Measurements from ENCODE around the gene NOTCH3.
A peak's percentile ranks its signal among the peaks of the same experiment; 100 is the strongest.

NOTCH3 gene

DNA sequence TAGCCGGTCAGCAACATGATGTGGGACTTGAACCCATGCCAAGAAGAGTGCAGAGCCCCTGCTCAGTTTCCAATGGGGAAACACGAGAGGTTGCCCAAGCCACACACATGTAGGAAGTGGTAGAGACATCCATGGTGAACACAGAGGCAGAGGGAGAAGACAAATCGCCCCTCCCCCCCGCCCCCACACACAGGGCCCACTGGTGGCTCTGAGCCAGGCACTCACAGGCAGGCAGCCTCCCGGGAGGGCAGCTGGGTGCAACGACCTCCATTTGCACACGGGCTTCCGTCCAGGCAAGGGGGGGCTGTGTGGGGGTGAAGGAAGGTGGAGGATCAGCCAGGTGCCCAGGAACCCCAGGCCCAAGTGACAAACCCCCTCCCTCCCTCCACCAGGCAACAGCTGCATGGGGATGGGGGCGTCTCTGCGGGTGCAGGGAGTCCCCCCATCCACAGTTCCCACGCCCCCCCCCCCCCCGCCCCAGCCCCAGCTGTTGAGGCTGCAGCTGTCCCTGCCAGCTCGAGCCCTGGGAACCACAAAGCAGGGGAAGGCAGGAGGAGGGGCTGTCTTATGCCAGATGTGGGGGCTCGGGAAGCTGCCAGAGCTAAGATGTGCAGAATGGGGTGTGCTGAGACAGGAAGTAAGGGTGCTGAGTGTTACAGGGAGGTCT lies 3.4 kb downstream of the NOTCH3 start:
- no peak for DNase-seq

DNA sequence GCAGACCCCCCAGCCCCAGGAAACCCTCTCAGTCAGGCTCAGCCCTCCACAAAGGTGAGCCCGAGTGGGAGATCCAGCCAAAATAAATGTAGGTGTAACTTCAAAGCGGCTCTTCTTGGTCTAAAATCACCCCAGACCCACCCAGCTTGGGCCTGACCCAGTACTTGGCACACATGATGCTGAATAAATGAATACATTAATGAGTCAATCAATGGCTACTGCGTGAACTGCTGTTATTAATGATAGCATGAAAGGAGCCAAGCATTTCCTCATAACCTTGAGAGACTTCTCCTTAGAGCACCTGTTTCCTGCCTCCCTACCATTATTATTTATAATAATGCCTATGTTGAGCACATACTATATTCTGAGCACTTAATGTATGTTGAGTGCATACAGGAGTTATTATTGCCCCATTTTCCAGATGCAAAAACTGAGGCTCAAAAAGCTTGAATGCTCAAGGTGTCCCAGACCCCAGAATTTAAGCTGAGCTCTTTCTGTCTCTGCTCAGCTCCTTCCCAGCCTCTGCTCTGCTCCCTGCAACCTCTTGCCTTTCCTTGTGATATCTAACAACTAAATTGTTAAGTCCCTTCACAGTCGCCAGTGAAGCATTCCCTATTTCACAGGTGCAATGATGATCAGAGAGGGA lies 4.3 kb downstream of the NOTCH3 start:
- no peak for DNase-seq

DNA sequence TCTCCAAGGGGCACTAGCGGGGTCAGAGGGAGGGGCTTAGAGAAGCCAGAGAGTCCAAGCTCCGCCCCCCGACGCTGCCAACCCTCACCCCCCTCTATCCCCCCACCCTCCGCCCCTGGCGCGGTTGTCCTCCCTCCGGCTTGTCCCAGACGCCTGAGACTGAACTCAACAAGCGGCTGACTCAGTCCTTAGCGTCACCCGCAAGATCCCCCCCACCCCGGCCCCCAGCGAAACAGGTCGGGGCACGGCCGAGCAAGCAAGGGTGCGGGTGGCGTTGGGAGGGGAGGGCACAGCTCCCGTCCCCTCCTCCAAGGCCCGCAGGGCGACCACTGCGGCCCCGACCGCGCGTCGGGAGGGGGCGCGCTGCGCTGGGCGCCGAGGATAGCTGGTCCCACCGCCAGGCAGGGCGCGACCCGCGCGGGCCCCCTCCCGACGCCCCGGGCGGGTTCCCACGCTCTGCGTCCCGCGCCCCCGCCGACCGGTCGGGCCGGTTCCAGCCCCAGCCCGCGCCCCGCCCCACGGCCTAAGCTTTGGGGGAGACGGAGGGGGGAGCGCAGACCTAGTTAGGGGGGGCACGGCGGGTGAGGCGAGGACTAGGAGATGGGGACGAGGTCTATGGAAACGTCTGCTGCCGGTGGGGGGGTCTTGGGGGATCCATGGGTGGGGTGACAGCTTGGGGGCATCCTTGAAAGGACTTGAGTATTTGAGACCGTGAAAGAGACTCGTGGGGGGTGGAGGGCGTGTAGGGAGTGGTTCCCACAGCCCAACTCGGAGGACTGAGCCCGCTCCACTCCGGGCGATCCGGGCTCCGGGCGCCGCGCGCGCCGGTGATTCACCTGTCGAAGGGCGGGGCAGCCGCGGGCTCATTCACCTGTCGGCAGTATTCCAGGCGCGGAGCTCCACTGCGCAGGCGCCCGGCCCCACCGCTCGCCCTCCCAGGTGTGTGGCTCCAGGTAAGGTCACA lies 5.1 kb downstream of the NOTCH3 start:
- peak in 3 of 56 donors; percentile 15 to 39 (median 32) for DNase-seq

DNA sequence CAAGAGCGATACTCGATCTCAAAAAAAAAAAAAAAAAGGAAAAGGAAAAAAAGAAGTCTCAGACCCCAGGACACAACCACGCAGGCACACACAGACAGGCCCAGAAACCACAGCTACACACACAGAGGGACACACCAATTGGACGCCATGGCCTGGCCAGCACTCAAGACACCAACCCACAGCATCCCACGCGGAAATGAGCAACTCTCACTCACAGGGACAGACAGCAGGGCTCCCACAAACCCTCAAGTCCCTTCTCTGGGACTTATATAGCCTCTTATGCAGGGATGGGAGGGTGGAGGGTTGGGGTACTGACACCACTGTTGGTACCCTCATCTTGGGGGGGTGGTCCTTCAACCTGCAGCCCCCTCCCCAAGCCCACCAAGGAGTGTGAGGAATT lies 5.9 kb downstream of the NOTCH3 start:
- no peak for DNase-seq

DNA sequence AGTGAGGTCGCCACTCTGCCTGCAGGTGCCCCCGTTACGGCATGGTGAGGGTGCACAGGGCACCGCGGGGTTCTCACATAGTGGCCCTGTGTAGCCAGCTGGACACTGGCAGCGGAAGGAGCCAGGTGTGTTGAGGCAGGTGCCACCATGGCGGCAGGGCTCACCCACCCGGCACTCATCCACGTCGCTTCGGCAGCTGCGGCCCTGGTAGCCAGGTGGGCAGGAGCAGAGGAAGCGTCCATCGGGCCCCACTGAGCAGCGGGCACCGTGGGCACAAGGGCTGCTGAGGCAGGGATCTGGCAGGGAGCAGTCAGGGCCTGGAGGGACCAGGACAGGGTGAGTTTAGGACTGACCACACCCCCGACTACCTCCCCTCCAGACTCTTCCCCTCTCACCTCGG lies 8.8 kb downstream of the NOTCH3 start:
- no peak for DNase-seq

DNA sequence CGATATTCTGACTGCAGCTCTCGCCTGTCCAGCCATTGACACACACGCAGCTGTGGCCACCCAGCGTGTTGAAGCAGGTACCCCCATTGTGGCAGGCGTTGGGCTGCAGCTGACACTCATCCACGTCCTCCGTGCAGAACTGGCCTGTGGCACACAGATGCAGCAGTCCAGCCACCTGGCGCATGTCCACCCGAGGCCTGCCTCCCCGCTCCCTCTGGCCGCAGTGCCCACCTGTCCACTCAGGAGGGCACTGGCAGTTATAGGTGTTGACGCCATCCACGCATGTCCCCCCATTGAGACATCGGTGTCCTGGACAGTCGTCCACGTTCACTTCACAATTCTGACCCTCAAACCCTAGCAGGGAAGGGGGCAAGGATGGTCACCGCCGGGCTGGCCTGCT lies 9.3 kb downstream of the NOTCH3 start:
- DNase-seq = no peak

DNA sequence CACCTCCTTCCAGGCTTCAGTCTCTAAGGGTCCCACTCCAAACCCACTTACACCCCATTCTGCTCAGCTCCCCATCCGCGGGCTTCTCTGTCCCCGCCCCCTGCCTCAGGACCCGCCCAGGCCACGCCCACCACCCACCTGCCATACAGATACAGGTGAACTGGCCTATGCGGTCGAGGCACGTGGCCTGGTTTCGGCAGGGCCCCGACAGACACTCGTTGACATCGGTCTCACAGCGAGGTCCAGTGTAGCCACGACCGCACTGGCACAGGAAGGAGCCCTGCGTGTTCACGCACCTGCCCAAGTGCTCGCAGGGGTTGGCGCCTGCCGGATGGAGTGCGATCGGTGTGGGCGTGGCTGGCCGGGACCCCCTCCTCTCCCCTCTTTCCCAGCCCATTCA lies 11.9 kb downstream of the NOTCH3 start:
- DNase-seq = no peak

DNA sequence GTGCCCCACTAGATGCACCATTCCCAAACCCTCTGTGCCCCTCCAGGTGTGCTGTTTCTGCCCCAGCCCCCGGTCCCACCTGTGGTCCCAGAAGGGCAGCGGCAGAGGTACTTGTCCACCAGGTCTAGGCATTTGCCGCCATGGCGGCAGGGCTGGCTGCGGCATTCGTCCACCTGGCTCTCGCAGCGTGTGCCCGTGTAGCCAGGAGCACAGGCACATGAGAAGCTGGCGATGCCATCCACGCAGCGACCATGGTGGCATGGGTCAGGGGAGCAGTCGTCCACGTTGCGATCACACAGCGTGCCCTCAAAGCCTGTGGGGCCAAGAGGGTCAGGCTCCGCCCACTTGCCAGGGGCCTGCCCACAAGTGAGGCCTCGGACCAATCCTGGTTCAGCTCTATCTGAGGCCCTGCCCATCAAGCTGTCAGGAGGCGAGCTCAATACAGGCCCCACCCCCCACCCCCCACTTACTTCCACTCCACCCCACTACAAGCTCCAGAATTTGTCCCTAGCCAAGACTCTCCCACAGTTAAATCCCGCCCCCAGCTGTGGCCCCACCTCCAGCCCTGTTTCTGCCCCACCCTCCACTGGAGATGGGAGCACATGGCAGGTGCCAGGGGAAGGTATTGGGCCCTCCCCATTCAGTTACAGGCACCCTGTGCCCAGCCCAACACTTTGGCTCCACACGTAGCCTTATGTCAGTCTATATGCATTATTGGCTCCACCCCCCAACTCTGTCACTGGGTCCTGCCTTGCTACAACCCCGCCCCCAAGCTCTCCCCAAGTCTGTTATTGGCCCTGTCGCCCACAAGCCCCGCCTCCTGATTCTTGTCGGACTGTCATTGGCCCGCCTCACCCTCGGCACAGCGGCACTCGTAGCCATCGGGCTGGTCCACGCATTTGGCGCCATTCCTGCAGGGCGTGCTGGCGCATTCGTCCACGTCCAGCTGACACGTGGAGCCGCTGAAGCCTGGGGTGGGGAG lies 13.5 kb downstream of the NOTCH3 start:
- DNase-seq = no peak

DNA sequence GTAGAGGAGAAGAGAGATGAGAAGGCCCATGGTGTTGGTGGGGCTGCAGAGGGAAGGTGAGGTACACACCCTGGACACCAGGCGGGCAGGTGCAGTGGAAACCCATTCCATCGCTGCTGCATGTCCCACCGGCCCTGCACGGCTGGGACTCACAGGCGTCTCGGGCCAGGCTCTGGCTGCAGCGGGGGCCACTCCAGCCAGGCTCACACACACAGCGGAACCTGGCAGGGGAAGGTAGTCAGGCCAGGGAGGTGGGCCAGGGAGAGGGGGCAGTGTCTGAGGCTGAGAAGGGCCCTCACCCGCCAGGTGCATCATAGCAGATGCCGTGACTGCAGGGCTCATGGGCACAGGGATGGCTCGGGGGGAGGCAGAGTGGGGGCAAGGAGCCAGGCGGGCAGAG lies 15.6 kb downstream of the NOTCH3 start:
- DNase-seq = no peak

DNA sequence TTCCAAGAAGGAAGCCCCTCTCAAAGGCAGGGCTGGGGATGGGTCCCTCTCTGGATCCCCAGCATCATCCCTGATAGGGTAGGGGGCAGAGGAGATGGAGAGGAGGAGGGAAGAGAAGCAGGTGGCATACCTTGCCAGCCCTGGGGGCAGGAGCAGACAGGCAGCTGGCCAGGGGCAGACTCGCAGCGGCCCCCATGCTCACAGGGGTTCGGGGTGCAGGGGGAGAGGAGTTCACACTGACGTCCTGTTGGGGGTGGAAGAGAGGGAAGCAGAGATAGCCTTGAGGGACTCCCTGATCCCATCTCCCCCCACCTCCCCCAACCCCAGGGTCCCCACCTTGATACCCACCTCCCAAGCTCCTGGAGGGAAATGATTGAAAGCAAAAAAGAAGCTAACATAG lies 16.0 kb downstream of the NOTCH3 start:
- DNase-seq = no peak

DNA sequence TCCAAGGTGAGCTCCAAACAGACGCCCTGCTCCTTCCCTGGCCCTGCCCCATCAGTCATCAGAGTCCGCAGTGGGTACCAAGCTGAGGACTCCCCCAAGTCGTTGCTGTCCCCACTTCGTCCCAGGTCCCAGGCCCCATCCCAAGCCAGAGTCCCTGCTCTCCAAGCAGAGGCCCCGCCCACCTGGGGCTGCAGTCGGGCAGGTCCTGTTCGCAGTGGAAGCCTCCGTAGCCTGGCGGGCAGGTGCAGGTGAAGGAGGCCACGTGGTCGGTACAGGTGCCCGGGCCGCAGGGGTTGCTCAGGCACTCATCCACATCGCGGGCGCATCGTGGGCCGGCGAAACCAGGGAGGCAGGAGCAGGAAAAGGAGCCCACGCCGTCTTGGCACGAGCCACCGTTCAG lies 19.4 kb downstream of the NOTCH3 start:
- no peak for DNase-seq

DNA sequence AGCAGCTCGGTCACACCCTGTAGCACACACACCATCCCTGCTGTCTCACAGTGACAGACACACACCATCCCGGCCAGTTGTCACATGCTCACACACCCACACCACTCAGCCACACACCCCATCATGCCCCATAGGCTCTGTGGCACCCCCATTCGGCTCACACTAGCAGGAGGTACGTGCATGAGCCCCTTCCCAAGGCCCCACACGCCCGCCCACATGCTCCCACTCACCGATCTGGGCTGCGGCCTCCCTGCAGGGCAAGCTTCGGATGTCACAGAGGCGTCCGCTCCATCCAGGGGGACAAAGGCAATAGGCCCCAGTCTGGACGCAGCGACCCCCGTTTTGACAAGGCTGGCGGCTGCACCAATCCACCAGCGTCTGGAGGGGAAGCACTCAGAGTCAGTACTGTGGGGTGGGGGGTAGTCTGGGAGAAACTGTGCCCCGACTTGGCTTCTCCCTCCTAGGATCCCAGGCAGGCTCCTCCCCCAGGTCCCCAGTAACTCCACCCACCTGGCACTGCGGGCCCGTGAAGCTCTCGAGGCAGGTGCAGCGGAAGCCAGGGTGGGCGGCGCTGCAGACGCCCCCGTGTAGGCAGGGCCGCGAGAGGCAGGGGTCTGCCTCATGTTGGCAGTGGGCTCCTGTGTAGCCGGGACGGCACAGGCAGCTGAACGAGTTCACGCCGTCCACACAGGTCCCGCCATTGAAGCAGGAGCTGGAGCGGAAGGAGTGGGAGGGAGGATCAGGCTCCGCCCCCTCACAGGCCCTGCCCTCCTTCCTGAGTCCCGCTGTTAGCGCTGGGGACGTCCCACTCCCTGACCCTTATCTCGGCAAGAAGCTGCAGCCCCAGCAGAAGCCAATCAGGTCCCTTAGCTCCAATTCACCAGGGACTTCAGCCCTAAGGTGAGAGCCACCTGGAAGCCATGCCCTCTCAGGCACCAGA lies 20.1 kb downstream of the NOTCH3 start:
- DNase-seq = peak in 1 of 56 donors; percentile 28

DNA sequence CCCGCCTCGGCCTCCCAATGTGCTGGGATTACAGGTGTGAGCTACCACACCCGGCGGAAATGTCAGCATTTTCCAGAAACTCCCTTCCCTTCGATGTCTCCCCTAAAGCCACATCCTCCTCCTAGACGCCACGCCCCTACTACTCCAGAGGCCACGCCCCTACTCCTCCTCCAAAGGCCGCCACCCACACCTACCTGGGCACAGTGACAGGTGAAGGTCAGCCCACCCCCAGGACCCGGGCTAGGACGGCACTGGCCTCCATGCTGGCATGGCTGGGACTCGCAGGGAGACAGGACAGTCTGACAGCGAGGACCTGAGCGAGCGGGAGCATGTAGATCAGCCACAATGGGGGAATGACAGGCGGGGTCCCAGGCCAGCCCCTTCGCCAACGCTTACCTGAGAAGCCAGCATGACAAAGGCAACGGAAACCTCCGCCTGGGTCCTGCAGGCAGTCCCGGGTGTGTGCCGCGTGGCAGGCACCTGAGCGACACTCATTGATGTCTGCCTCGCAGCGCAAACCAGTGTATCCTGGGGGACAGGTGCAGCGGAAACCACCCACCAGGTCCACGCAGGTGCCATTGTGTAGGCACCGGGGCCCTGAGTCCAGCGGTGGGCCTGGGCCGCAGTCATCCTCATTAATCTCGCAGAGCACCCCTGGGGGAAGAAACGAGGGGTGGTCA lies 22.0 kb downstream of the NOTCH3 start:
- DNase-seq = no peak

DNA sequence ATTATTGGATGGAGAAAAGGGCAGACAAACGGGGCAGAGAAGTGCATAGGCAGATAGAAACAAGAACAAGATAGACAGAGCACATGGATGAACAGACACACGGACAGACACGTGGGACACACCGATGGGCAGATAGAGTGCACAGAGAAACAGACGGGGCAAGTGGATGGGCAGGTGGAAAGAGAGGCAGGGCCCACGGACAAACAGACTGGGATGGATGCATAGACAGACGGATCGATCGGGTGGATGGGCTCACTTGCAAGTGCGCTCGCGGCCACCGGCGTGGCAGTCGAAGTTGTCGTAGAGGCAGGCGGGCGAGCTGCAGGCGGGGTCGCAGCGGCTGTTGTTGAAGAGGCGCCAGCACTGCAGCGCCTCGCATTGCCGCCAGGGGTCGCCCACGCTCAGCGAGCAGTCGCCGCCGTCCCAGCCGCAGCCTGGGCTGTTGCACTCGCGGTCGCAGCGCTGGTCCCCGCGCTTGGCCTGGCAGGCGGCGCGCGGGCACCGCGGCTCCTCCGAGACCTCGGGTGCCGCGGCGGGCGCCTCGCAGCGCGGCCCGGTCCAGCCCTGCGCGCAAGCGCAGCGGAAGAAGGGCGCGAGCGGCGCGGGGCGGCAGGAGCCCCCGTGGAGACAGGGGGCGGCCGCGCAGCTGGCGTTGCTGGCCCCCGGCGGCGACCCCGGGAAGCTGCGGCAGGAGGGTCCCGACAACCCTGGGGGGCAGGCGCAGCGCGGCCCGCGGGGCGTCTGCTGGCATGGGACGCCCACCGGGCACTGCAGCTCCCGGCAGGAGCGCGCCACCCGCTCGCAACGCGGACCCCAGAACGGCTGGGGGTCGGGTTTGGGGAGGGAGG lies 23.3 kb downstream of the NOTCH3 start:
- peak in 48 of 56 donors; percentile 10 to 85 (median 50) for DNase-seq

DNA sequence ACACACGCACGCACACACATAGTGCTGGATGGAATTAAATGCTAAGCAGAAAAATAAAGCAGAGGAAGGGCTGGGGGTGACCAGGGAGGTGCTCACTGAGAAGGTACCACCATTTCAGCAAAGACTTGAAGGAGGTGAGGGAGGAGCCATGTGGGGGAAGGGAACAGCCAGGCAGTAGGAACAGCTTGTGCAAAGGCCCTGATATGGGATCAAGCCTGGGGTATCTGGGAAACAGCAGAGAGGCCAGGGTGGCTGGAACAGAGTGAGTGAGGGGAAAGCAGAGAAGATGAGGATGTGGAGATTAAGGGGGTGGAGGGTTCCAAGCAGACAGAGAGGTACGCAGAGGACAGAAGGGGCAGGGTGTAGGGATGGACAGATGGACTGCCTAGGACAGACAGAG lies 25.2 kb downstream of the NOTCH3 start:
- DNase-seq = no peak

DNA sequence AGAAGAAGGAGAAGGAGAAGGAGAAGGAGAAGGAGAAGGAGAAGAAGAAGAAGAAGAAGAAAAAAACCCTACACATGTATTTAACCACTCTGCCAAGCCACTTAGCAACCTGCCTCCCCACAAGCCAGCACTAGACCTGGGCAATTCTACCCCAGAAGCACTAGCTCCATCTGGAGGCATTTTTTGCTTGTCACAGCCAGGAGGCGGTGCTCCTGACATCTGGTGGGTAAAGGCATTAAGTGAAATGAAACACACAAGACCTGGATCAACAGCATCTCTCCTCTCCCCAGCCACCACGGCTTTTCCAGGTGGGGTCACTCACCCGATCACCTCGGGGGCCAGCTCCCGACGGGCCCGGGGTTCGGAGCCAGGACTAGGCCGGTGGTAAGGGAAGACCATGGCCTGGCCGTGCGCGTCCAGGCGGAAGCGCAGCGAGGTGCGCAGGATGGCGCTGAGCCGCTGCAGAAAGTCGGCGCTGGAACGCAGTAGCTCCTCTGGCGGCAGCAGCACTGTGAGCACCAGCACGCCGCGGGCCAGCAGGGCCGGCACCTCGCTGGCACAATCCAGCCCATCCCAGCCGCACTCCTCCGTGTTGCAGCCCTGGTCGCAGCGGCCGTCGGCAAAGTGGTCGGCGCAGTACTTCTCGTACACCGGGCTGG lies 26.9 kb downstream of the NOTCH3 start:
- no peak for DNase-seq

DNA sequence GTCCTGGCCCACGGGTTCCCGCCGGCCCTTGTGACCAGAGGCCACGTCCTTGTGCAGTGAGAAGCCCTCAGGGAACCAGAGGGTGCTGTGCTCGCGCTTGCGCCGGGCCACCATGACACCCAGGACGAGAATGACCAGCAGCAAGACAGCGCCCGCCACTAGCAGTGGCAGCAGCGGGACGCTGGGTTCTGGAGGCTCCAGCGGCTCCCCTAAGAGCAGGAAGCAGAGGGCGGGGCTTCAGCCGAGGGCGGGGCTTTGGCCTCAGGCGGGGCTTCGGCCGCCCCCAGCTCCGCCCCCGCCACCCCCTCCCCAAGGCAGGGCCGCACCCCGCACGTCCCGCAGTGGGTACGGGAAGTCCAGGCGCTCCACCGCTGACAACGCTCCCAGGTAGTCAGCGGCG lies 30.4 kb downstream of the NOTCH3 start:
- no peak for DNase-seq
